ENCODE results near the gene NIPBL.

The NIPBL gene

DNA sequence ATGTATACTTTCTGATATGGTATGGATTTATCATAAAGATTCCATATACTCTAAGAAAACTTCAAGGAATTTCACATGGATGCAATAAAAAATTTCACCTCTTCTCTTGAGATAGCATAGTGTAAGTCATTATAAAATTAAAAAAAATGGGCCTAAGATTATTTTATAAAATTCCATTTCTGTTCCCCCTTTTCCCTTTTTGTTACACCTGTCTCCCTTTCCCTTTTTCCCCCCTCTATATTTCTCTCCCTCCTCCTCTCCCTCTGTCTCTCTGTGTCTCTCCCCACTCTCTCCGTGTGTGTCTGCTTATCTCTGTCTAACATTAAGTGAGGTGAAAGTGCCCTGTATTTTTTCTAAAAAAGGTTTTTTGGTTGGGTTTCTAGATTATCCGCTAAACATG is 180.2 kb downstream of the NIPBL start:
- TF ChIP-seq, protein P1, sequence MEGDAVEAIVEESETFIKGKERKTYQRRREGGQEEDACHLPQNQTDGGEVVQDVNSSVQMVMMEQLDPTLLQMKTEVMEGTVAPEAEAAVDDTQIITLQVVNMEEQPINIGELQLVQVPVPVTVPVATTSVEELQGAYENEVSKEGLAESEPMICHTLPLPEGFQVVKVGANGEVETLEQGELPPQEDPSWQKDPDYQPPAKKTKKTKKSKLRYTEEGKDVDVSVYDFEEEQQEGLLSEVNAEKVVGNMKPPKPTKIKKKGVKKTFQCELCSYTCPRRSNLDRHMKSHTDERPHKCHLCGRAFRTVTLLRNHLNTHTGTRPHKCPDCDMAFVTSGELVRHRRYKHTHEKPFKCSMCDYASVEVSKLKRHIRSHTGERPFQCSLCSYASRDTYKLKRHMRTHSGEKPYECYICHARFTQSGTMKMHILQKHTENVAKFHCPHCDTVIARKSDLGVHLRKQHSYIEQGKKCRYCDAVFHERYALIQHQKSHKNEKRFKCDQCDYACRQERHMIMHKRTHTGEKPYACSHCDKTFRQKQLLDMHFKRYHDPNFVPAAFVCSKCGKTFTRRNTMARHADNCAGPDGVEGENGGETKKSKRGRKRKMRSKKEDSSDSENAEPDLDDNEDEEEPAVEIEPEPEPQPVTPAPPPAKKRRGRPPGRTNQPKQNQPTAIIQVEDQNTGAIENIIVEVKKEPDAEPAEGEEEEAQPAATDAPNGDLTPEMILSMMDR (IDR thresholded peaks at IDR 0.05; ENCODE audit: poor library complexity, severe bottlenecking) = no peak

DNA sequence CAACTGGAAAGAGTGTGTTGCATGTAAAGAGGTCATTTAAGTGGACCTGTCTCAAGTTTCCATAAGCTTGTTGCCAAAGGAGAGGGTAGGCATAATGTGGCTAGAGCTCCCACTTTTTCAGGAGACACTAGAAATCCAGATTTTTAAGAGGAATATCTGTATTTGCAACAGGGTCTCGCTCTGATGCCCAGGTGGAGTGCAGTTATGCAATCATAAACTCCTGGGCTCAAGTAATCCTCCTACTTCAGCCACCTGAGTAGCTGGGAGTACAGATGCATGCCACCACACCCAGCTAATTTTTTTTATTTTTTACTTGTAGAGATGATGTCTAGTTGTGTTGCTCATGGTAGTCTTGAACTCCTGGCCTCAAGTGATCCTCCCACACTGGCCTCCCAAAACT is 183.5 kb downstream of the NIPBL start:
- Histone ChIP-seq H3K27ac (ENCODE audit: poor library complexity, severe bottlenecking) (no peak overlapping the region), H3K4me1 (ENCODE audit: insufficient read depth, poor library complexity, severe bottlenecking) (no peaks in the 10 kb centered on the region), H3K27me3 (ENCODE audit: insufficient read depth, poor library complexity, severe bottlenecking) (no peaks in the 10 kb centered on the region), H3K36me3 (ENCODE audit: low read depth) (peaks cover 89% of the 10 kb centered on the region), H3K9me3 (ENCODE audit: severe bottlenecking) (no peaks in the 10 kb centered on the region), H3K4me3 (ENCODE audit: severe bottlenecking) (no peak overlapping the region)
- TF ChIP-seq, protein P1 (IDR thresholded peaks at IDR 0.05; ENCODE audit: poor library complexity, severe bottlenecking) = no peak
- DNase-seq (ENCODE audit: low spot score) = no peak
- no peak for ATAC-seq (ENCODE audit: low read depth)

More for the DNA sequence above, 180.2 kb downstream of the NIPBL start:
- Histone ChIP-seq H3K27ac (ENCODE audit: poor library complexity, severe bottlenecking) (no peak overlapping the region), H3K4me1 (ENCODE audit: insufficient read depth, poor library complexity, severe bottlenecking) (no peaks in the 10 kb centered on the region), H3K9me3 (ENCODE audit: severe bottlenecking) (no peaks in the 10 kb centered on the region), H3K4me3 (ENCODE audit: severe bottlenecking) (no peak overlapping the region), H3K27me3 (ENCODE audit: insufficient read depth, poor library complexity, severe bottlenecking) (no peaks in the 10 kb centered on the region), H3K36me3 (ENCODE audit: low read depth) (peaks cover 86% of the 10 kb centered on the region)
- no peak for ATAC-seq (ENCODE audit: low read depth)
- no peak for DNase-seq (ENCODE audit: low spot score)

DNA sequence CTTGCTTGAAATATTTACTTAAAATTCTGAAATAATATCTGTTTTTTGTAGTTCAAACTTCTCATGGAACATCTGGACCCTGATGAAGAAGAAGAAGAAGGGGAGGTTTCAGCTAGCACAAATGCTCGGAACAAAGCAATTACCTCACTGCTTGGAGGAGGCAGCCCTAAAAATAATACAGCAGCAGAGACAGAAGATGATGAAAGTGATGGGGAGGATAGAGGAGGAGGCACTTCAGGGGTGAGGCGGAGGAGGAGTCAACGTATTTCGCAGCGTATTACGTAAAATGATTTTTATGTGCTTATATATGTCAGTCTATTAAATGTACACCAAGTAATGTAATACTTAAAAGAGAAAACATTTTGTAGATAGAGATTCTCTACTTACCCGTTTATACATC is 187.2 kb downstream of the NIPBL start:
- ATAC-seq (ENCODE audit: low read depth) (no peak), DNase-seq (ENCODE audit: low spot score) (no peak)
- H3K27ac ChIP-seq (ENCODE audit: poor library complexity, severe bottlenecking) = no peak overlapping the region
- no peaks in the 10 kb centered on the region for H3K4me1 ChIP-seq (ENCODE audit: insufficient read depth, poor library complexity, severe bottlenecking)
- TF ChIP-seq, protein P1 (IDR thresholded peaks at IDR 0.05; ENCODE audit: poor library complexity, severe bottlenecking) = no peak
- H3K36me3 ChIP-seq (ENCODE audit: low read depth) = peaks cover 73% of the 10 kb centered on the region
- no peaks in the 10 kb centered on the region for H3K27me3 ChIP-seq (ENCODE audit: insufficient read depth, poor library complexity, severe bottlenecking)
- no peaks in the 10 kb centered on the region for H3K9me3 ChIP-seq (ENCODE audit: severe bottlenecking)
- no peak overlapping the region for H3K4me3 ChIP-seq (ENCODE audit: severe bottlenecking)

DNA sequence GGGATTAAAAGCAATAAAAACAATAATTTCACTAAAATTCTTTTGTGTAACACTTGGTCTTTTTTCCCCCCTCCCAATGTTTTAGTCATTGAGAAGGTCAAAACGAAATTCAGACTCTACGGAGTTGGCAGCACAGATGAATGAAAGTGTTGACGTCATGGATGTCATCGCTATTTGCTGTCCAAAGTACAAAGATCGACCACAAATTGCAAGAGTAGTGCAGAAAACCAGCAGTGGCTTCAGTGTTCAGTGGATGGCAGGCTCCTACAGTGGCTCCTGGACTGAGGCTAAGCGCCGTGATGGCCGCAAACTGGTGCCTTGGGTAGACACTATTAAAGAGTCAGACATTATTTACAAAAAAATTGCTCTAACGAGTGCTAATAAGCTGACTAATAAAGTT is 187.9 kb downstream of the NIPBL start:
- Histone ChIP-seq H3K27ac (ENCODE audit: poor library complexity, severe bottlenecking) (no peak overlapping the region), H3K4me1 (ENCODE audit: insufficient read depth, poor library complexity, severe bottlenecking) (no peaks in the 10 kb centered on the region), H3K27me3 (ENCODE audit: insufficient read depth, poor library complexity, severe bottlenecking) (no peaks in the 10 kb centered on the region), H3K4me3 (ENCODE audit: severe bottlenecking) (no peak overlapping the region), H3K36me3 (ENCODE audit: low read depth) (peaks cover 66% of the 10 kb centered on the region), H3K9me3 (ENCODE audit: severe bottlenecking) (no peaks in the 10 kb centered on the region)
- DNase-seq (ENCODE audit: low spot score) = no peak
- TF ChIP-seq, protein P1 (IDR thresholded peaks at IDR 0.05; ENCODE audit: poor library complexity, severe bottlenecking) = no peak
- ATAC-seq (ENCODE audit: low read depth) = no peak

DNA sequence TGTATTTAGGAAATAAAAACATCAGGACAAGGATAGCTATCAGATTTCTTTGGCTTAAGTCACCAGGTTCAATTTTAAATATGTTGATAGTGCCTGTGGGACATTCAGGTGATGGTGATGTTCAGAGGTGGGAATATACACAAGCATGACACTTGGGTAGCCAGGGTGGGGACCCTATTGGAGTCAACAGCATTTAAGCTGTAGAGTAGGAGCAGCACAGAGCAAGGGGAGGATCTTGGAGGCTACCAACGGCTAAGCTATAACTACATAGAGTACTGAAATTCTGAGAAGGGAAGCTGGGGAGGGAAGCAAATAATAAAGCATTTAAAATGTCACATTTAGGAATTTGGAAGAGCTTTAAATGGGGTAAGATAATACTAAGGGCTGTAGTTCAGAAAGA is 194.9 kb downstream of the NIPBL start:
- Histone ChIP-seq H3K27ac (ENCODE audit: poor library complexity, severe bottlenecking) (no peak overlapping the region), H3K4me1 (ENCODE audit: insufficient read depth, poor library complexity, severe bottlenecking) (peaks cover 5% of the 10 kb centered on the region), H3K9me3 (ENCODE audit: severe bottlenecking) (no peaks in the 10 kb centered on the region), H3K27me3 (ENCODE audit: insufficient read depth, poor library complexity, severe bottlenecking) (no peaks in the 10 kb centered on the region), H3K36me3 (ENCODE audit: low read depth) (no peaks in the 10 kb centered on the region), H3K4me3 (ENCODE audit: severe bottlenecking) (no peak overlapping the region)
- ATAC-seq (ENCODE audit: low read depth) = no peak
- no peak for DNase-seq (ENCODE audit: low spot score)
- TF ChIP-seq, protein P1 (IDR thresholded peaks at IDR 0.05; ENCODE audit: poor library complexity, severe bottlenecking) = no peak
